ENCODE results near the gene TNXB. TPM values are rescaled to one million over a fixed set of nuclear protein-coding genes. Genes with fewer than 3 reads are reported as not detected.

Gene TNXB
- total and polyA plus RNA-seq, 9 of the 15 experiments (the other 6 are each of a cell fraction or from before 2014, with no cell fraction given), result 0.14 to 28.1 (median 12.4) TPM

DNA sequence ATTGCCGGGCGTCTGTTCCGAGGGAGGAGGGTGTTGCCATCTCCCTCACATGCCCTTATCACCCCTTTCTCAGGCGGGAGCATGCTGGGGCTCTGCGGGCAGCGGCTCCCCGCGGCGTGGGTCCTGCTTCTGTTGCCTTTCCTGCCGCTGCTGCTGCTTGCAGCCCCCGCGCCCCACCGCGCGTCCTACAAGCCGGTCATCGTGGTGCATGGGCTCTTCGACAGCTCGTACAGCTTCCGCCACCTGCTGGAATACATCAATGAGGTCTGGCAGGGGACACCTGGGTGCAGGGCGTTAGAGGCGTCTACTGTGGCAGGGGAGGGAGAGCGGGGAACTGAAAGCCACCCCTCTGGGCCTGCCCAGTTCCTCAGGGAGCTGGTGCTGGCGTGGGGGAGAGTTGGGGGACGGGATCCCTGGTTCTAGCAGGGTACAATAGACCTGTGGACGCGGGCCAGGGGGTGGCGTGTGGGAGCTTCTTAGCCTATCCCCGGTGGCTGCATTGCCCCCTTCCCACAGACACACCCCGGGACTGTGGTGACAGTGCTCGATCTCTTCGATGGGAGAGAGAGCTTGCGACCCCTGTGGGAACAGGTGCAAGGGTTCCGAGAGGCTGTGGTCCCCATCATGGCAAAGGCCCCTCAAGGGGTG lies 45.5 kb upstream of the TNXB start (continued):
- TF ChIP-seq MGA (IDR thresholded peaks at IDR 0.05) (peak; percentile 80), ZNF124 (CRISPR knock-in tag; IDR thresholded peaks at IDR 0.05) (no peak), ZNF431 (CRISPR knock-in tag; IDR thresholded peaks at IDR 0.05) (no peak), TSC22D4 (tag; IDR thresholded peaks at IDR 0.05) (no peak), SREBF1 (IDR thresholded peaks at IDR 0.05; ENCODE audit: borderline replicate concordance, low read depth, low read length) (no peak), FOS (IDR thresholded peaks at IDR 0.05; ENCODE audit: extremely low read depth, insufficient read length) (no peak), DPF2 (IDR thresholded peaks at IDR 0.05) (peak; percentile 45; the same call in 1 of the 2 replicates), CHD4 (IDR thresholded peaks at IDR 0.05; ENCODE audit: insufficient read depth, insufficient replicate concordance, low read depth, low read length, poor library complexity, severe bottlenecking) (no peak), DIDO1 (tag; IDR thresholded peaks at IDR 0.05; ENCODE audit: low read depth) (no peak), ZNF79 (CRISPR knock-in tag; IDR thresholded peaks at IDR 0.05; ENCODE audit: low read depth) (no peak), MECOM (CRISPR knock-in tag; IDR thresholded peaks at IDR 0.05) (no peak), HCFC1 (IDR thresholded peaks at IDR 0.05; ENCODE audit: low read depth, low read length) (peak; percentile 43; the same call in 1 of the 2 replicates), JUND (IDR thresholded peaks at IDR 0.05; ENCODE audit: borderline replicate concordance, low read depth, low read length) (no peak), JUND (tag; IDR thresholded peaks at IDR 0.05; ENCODE audit: borderline replicate concordance, low read depth, low read length) (peak; percentile 39; the same call in 2 of the 3 replicates)
- TF ChIP-seq, protein P1, sequence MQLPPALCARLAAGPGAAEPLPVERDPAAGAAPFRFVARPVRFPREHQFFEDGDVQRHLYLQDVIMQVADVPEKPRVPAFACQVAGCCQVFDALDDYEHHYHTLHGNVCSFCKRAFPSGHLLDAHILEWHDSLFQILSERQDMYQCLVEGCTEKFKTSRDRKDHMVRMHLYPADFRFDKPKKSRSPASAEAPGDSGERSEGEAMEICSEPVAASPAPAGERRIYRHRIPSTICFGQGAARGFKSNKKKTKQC (CRISPR knock-in tag; IDR thresholded peaks at IDR 0.05), result no peak; the same call in none of the 2 replicates

Data from K562 (cell line).